HG03108 (cell line): ENCODE measurements around the gene RNFT2.

ENCODE experiments used
- ATAC-seq: cut with Tn5 transposase; IDR thresholded peaks from one replicate; pipeline ENCODE4 v1.9.1; 2021; ENCODE audit warnings: moderate library complexity; ENCODE audit not compliant: unreplicated experiment

RNFT2 gene

GRCh38 chr12:116874324-116874995 is 136.3 kb downstream of the RNFT2 start:
- ATAC-seq, result no peak

GRCh38 chr12:116876151-116876869 is 138.2 kb downstream of the RNFT2 start:
- no peak for ATAC-seq

GRCh38 chr12:116878567-116879508 is 140.7 kb downstream of the RNFT2 start:
- ATAC-seq, result no peak

GRCh38 chr12:116879509-116880212 is 141.5 kb downstream of the RNFT2 start:
- ATAC-seq, result no peak

- no peak for ATAC-seq
These were observed 142.2 kb downstream of the RNFT2 start for GRCh38 chr12:116880213-116880816.

- no peak for ATAC-seq
These were observed 142.8 kb downstream of the RNFT2 start for GRCh38 chr12:116880817-116881324.

- ATAC-seq, result no peak
These were observed 143.3 kb downstream of the RNFT2 start, which contains the start of gene HRK for GRCh38 chr12:116881325-116881876. Gene HRK, minus strand, starts transcription at chr12:116881441. Its CDS starts 134 bp downstream, at chr12:116881307.

- no peak for ATAC-seq
These were observed 143.9 kb downstream of the RNFT2 start for GRCh38 chr12:116881877-116882507.

GRCh38 chr12:116882742-116883141 is 144.6 kb downstream of the RNFT2 start:
- ATAC-seq, result no peak

GRCh38 chr12:116884871-116885270 is 146.8 kb downstream of the RNFT2 start:
- no peak for ATAC-seq

GRCh38 chr12:116885491-116885890 is 147.4 kb downstream of the RNFT2 start:
- no peak for ATAC-seq

- ATAC-seq, result no peak
These were observed 149.1 kb downstream of the RNFT2 start for GRCh38 chr12:116887244-116887643.

- ATAC-seq, result no peak
These were observed 149.8 kb downstream of the RNFT2 start for GRCh38 chr12:116887897-116888296.

- ATAC-seq, result no peak
These were observed 152.2 kb downstream of the RNFT2 start for GRCh38 chr12:116890330-116890729.

GRCh38 chr12:116891019-116891418 is 152.9 kb downstream of the RNFT2 start:
- no peak for ATAC-seq

GRCh38 chr12:116892349-116893140 is 154.4 kb downstream of the RNFT2 start:
- ATAC-seq, result no peak

- ATAC-seq, result no peak
These were observed 156.8 kb downstream of the RNFT2 start for GRCh38 chr12:116894913-116895312.

GRCh38 chr12:116896411-116896924 is 158.4 kb downstream of the RNFT2 start:
- no peak for ATAC-seq
